Hepatocyte (in vitro differentiated cells): ENCODE results near the gene FNDC11.

Experiments
- CTCF ChIP-seq: fragments of 200-600 bp; sonication (generic); IDR thresholded peaks from 2 replicates; pipeline ENCODE4 v1.5.1; 2016; ENCODE audit warnings: antibody characterized with exemption, mild to moderate bottlenecking; ENCODE audit not compliant: poor library complexity
- EZH2 ChIP-seq: fragments of 200-600 bp; sonication (generic); IDR thresholded peaks from 2 replicates; pipeline ENCODE4 v1.6.1; 2016; ENCODE audit warnings: antibody characterized with exemption, mild to moderate bottlenecking, borderline replicate concordance
- EZH2phosphoT487 ChIP-seq: fragments of 200-600 bp; sonication (generic); IDR thresholded peaks from one replicate; pipeline ENCODE4 v1.6.1; 2018; ENCODE audit warnings: antibody characterized with exemption, mild to moderate bottlenecking, low read depth, moderate library complexity; ENCODE audit not compliant: unreplicated experiment, severe bottlenecking

GRCh38 chr20:63534427-63534830 is 19.5 kb upstream of the FNDC11 start:
- TF ChIP-seq EZH2phosphoT487, result no peak
- no peak for TF ChIP-seq CTCF
- no peak for TF ChIP-seq EZH2
